Liver (tissue), 9 donors: ENCODE results near the gene UXS1. TPM values are rescaled to one million over a fixed set of nuclear protein-coding genes. Genes with fewer than 3 reads are reported as not detected.
A peak's percentile ranks its signal among the peaks of the same experiment; 100 is the strongest.

Experiments used
- DNase-seq: peaks from one replicate; pipeline ENCODE4 v3.0.0-alpha.2; 2017; ENCODE audit warnings: low spot score
- H3K27ac ChIP-seq, 2 donors: one replicate each; pipeline ENCODE4 v1.7.0; 2013; ENCODE audit warnings: inconsistent platforms in 2 of 2, low read length in 2 of 2, control low read depth in 1 of 2, low read depth in 1 of 2, mild to moderate bottlenecking in 1 of 2
- H3K27me3 ChIP-seq, 4 donors: one replicate each; pipeline versions ENCODE4 v1.6.1 to v1.7.0; 2013; ENCODE audit warnings: low read length in 3 of 4, inconsistent platforms in 1 of 4, mild to moderate bottlenecking in 1 of 4, moderate library complexity in 1 of 4; ENCODE audit not compliant: control insufficient read depth in 4 of 4, insufficient read depth in 4 of 4
- H3K36me3 ChIP-seq, 4 donors: one replicate each; pipeline versions ENCODE4 v1.6.1 to v1.7.0; 2013; ENCODE audit warnings: low read length in 3 of 4, mild to moderate bottlenecking in 3 of 4, low read depth in 1 of 4, moderate library complexity in 1 of 4; ENCODE audit not compliant: control insufficient read depth in 4 of 4, insufficient read depth in 3 of 4
- H3K4me1 ChIP-seq, 4 donors: one replicate each; pipeline versions ENCODE4 v1.6.1 to v1.7.0; 2013; ENCODE audit warnings: low read length in 3 of 4, mild to moderate bottlenecking in 3 of 4, moderate library complexity in 1 of 4; ENCODE audit not compliant: control insufficient read depth in 4 of 4, insufficient read depth in 4 of 4
- H3K4me3 ChIP-seq, 3 donors: one replicate each; pipeline versions ENCODE4 v1.6.1 to v1.7.0; 2013; ENCODE audit warnings: low read length in 3 of 3, control low read depth in 1 of 3, low read depth in 1 of 3, mild to moderate bottlenecking in 1 of 3
- H3K9ac ChIP-seq, 2 donors: one replicate each; pipeline ENCODE4 v1.7.0; 2013; ENCODE audit warnings: low read length in 2 of 2, mild to moderate bottlenecking in 2 of 2, moderate library complexity in 2 of 2, control low read depth in 1 of 2, low read depth in 1 of 2
- H3K9me3 ChIP-seq, 4 donors: one replicate each; pipeline versions ENCODE4 v1.6.1 to v1.7.0; 2013; ENCODE audit warnings: low read length in 3 of 4; ENCODE audit not compliant: control insufficient read depth in 4 of 4
- EGR1 ChIP-seq, 2 donors: IDR thresholded peaks; 2 replicates each; pipeline ENCODE4 v1.6.1; 2016 to 2018; ENCODE audit warnings: antibody characterized with exemption in 2 of 2, low read depth in 2 of 2
- FOXA2 ChIP-seq: IDR thresholded peaks from 2 replicates; pipeline ENCODE4 v1.6.1; 2016; ENCODE audit warnings: antibody characterized with exemption
- GABPA ChIP-seq, 2 donors: IDR thresholded peaks in 1 of 2; conservative IDR thresholded peaks in 1 of 2; 2 replicates each; pipeline ENCODE4 v1.6.1; 2016; ENCODE audit warnings: antibody characterized with exemption in 2 of 2, mild to moderate bottlenecking in 1 of 2, moderate library complexity in 1 of 2
- NR2F2 ChIP-seq: IDR thresholded peaks from 2 replicates; pipeline ENCODE4 v1.6.1; 2016; ENCODE audit warnings: antibody characterized with exemption
- RAD21 ChIP-seq, 2 donors: IDR thresholded peaks; 2 replicates each; pipeline ENCODE4 v1.6.1; 2016; ENCODE audit warnings: antibody characterized with exemption in 2 of 2, mild to moderate bottlenecking in 2 of 2
- RXRA ChIP-seq, 2 donors: IDR thresholded peaks; 2 replicates each; pipeline ENCODE4 v1.6.1; 2017 to 2018; ENCODE audit warnings: antibody characterized with exemption in 2 of 2, mild to moderate bottlenecking in 1 of 2
- YY1 ChIP-seq: IDR thresholded peaks from 2 replicates; pipeline ENCODE4 v1.6.1; 2016; ENCODE audit warnings: antibody characterized with exemption, mild to moderate bottlenecking
- WGBS: extraction: QIAGEN DNeasy Blood & Tissue Kit; methylation state at CpG from one replicate; pipeline ENCODE4 v1.1.7; 2013; 5-methylcytosine and 5-hydroxymethylcytosine counted together
- polyA plus RNA-seq, 2 donors: library from polyadenylated mRNA; stranded (reverse) in 1 of 2; unstranded in 1 of 2; fragments of 200-250 nt in 1 of 2; fragments of >200 nt in 1 of 2; fragmentation: Nextera tagmentation in 1 of 2; extraction: Ambion mirVana in 1 of 2; gene quantifications; one replicate each; pipeline versions ENCODE4 v1.2.1 to v1.2.3, GENCODE V29; 2013 to 2015
- total RNA-seq, 2 donors: library from RNA; depleted of rRNA; stranded (reverse); fragments of >200 nt; gene quantifications; one replicate each; pipeline ENCODE4 v1.2.3, GENCODE V29; 2014
- TF ChIP-seq, protein P1 (sequence below): fragments of 150-350 bp; IDR thresholded peaks from 2 replicates; pipeline ENCODE4 v1.5.1; 2017; ENCODE audit warnings: improper control_type of control experiment, low read depth, low read length; ENCODE audit not compliant: missing input control
- TF ChIP-seq, protein P2 (sequence below): IDR thresholded peaks from 2 replicates; pipeline ENCODE4 v1.6.1; 2016; ENCODE audit warnings: antibody characterized with exemption
- donor health status: healthy.
- donor health status: healthy.
- donor health status: healthy.
- donor health status: healthy.
- donor health status: healthy.

UXS1 gene
- total and polyA plus RNA-seq, 4 donors, result 8.8 to 19.9 (median 10.0) TPM

DNA sequence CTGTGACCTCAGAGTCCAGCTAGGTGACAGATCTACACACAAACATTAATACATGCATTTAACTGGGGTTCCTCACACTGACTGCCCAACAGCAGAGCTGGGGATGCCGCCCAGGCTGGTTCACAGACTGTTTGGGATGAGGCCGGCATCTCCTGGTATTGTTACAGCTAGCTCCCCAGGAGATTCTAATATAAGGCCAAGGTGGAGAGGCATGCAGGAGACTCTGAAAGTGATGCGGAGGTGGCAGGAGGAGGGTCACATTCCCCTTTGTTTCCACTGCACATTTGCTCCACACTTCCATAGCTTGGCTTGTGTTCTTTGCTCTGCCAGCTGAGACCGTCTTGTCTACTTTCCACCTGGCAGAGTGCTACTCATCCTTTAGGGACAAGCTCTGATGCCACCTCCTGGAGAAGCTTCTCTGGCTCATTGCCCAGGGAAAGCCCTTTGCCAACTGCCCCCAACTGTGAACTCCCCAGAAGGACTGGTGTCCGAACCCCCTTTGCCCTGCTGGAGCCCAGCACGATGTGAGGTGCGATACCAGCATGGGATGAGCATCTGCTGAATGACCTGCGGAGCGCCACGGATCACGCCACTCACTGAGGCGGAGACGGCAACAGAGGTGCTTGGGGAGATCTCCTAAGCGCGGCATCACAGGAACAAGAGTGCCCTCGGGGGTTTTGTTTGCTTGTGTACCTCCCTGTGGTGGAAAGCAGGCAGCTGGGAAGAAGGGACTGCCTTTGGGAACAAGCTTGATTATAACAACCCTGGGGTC is 88.8 kb downstream of the UXS1 start:
- Histone ChIP-seq H3K27me3 (no peaks in the 10 kb centered on the region), H3K27ac (no peak overlapping the region), H3K36me3 (peaks cover 0 to 3% (median 1%) of the 10 kb centered on the region in 4 donors), H3K4me3 (no peak overlapping the region), H3K9me3 (no peaks in the 10 kb centered on the region), H3K9ac (no peak overlapping the region), H3K4me1 (no peaks in the 10 kb centered on the region)
- TF ChIP-seq EGR1 (IDR thresholded peaks at IDR 0.05; ENCODE audit: low read depth in 2 of 2), result no peak
- WGBS, result 82% methylated on average over 16 of the region's 16 CpGs
- no peak for DNase-seq

- Histone ChIP-seq H3K27me3 (no peaks in the 10 kb centered on the region), H3K36me3 (peaks cover 0 to 6% (median 0%) of the 10 kb centered on the region in 4 donors), H3K27ac (no peak overlapping the region), H3K4me1 (no peaks in the 10 kb centered on the region), H3K9me3 (no peaks in the 10 kb centered on the region), H3K4me3 (no peak overlapping the region), H3K9ac (no peak overlapping the region)
- peak; percentile 64 for DNase-seq
- TF ChIP-seq RXRA (IDR thresholded peaks at IDR 0.05), result no peak
- TF ChIP-seq, protein P1, sequence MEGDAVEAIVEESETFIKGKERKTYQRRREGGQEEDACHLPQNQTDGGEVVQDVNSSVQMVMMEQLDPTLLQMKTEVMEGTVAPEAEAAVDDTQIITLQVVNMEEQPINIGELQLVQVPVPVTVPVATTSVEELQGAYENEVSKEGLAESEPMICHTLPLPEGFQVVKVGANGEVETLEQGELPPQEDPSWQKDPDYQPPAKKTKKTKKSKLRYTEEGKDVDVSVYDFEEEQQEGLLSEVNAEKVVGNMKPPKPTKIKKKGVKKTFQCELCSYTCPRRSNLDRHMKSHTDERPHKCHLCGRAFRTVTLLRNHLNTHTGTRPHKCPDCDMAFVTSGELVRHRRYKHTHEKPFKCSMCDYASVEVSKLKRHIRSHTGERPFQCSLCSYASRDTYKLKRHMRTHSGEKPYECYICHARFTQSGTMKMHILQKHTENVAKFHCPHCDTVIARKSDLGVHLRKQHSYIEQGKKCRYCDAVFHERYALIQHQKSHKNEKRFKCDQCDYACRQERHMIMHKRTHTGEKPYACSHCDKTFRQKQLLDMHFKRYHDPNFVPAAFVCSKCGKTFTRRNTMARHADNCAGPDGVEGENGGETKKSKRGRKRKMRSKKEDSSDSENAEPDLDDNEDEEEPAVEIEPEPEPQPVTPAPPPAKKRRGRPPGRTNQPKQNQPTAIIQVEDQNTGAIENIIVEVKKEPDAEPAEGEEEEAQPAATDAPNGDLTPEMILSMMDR, result peak; percentile 95
- no peak for TF ChIP-seq EGR1 (IDR thresholded peaks at IDR 0.05; ENCODE audit: low read depth in 2 of 2)
- peak; percentile 98 to 99 for TF ChIP-seq RAD21 (IDR thresholded peaks at IDR 0.05)
- TF ChIP-seq, protein P2, sequence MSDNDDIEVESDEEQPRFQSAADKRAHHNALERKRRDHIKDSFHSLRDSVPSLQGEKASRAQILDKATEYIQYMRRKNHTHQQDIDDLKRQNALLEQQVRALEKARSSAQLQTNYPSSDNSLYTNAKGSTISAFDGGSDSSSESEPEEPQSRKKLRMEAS, result no peak
- WGBS, result 49% methylated on average over 16 of the region's 16 CpGs
These were observed 89.6 kb downstream of the UXS1 start for GRCh38 chr2:106104332-106105062.

- no peaks in the 10 kb centered on the region for H3K4me1 ChIP-seq
- 94% methylated on average over 5 of the region's 5 CpGs for WGBS
- H3K27me3 ChIP-seq, result no peaks in the 10 kb centered on the region
- H3K4me3 ChIP-seq, result no peak overlapping the region
- no peak for TF ChIP-seq YY1
- TF ChIP-seq GABPA (IDR thresholded peaks at IDR 0.05 in 1 of 2, conservative IDR thresholded peaks at IDR 0.05 in 1 of 2), result no peak
- TF ChIP-seq RXRA (IDR thresholded peaks at IDR 0.05), result no peak
- no peak for TF ChIP-seq NR2F2
- no peak for TF ChIP-seq RAD21 (IDR thresholded peaks at IDR 0.05)
- TF ChIP-seq FOXA2, result no peak
- TF ChIP-seq, protein P1, result no peak
- H3K36me3 ChIP-seq, result peaks cover 0 to 6% (median 2%) of the 10 kb centered on the region in 4 donors
- H3K9me3 ChIP-seq, result no peaks in the 10 kb centered on the region
- no peak for DNase-seq
- no peak overlapping the region for H3K27ac ChIP-seq
- H3K9ac ChIP-seq, result no peak overlapping the region
These were observed 94.4 kb downstream of the UXS1 start for GRCh38 chr2:106099691-106100090.
